Lower lobe of right lung (tissue), 2 donors: ENCODE data around the gene COPS8. TPM values are rescaled to one million over a fixed set of nuclear protein-coding genes. Genes with fewer than 3 reads are reported as not detected.

Source experiments
- ATAC-seq, 2 donors: fragments of 200-7000 bp; cut with Tn5 transposase; one replicate each; pipeline ENCODE4 v1.9.1; 2020 to 2022; ENCODE audit warnings: mild to moderate bottlenecking in 2 of 2, moderate library complexity in 2 of 2
- DNase-seq: peaks from one replicate; pipeline ENCODE4 v3.0.0-alpha.2; 2020
- H3K27ac ChIP-seq: fragments of 200-600 bp; one replicate; pipeline ENCODE4 v1.8.0; 2022
- H3K27me3 ChIP-seq: fragments of 200-600 bp; one replicate; pipeline ENCODE4 v1.8.0; 2022; ENCODE audit warnings: low read depth
- H3K36me3 ChIP-seq: fragments of 200-600 bp; one replicate; pipeline ENCODE4 v1.8.0; 2022; ENCODE audit warnings: mild to moderate bottlenecking
- H3K4me1 ChIP-seq: fragments of 200-600 bp; one replicate; pipeline ENCODE4 v1.8.0; 2022
- H3K4me3 ChIP-seq: fragments of 200-600 bp; one replicate; pipeline ENCODE4 v1.8.0; 2022; ENCODE audit warnings: mild to moderate bottlenecking
- H3K9me3 ChIP-seq: fragments of 200-600 bp; one replicate; pipeline ENCODE4 v1.8.0; 2022
- CTCF ChIP-seq: fragments of 200-600 bp; IDR thresholded peaks from one replicate; pipeline ENCODE4 v1.8.0; 2022; ENCODE audit warnings: antibody characterized with exemption, mild to moderate bottlenecking
- intact Hi-C: fragments of 100-400 bp; cut with DNase I; formaldehyde crosslinking; loops from one replicate; pipeline ENCODE4 v1.11.0; 2022
- total RNA-seq: library from RNA; stranded (reverse); fragmentation: NEBNext Ultra II Directional; extraction: Animal tissue kit (Norgen Biotek cat#: 25700); gene quantifications from one replicate; pipeline ENCODE4 v1.2.1, GENCODE V29; 2021
- donor health status: DM: no; HTN: yes; CAD: no; lungs with severe emphysema.

COPS8 gene
- total RNA-seq, 1 donor from 2014 or later = 31.8 TPM

GRCh38 chr2:237055386-237056100, 30.1 kb upstream of the COPS8 start:
- no peak for TF ChIP-seq CTCF
- DNase-seq (no peak), ATAC-seq (no peak)
- intact Hi-C loops = no loop called here
- no peaks in the 10 kb centered on the region for H3K36me3 ChIP-seq
- H3K4me3 ChIP-seq = no peak overlapping the region
- no peaks in the 10 kb centered on the region for H3K9me3 ChIP-seq
- peaks cover 3% of the 10 kb centered on the region for H3K4me1 ChIP-seq
- no peaks in the 10 kb centered on the region for H3K27me3 ChIP-seq
- H3K27ac ChIP-seq = no peak overlapping the region

GRCh38 chr2:237056287-237056875, 29.3 kb upstream of the COPS8 start:
- Histone ChIP-seq H3K4me1 (peaks cover 6% of the 10 kb centered on the region), H3K4me3 (no peak overlapping the region), H3K9me3 (no peaks in the 10 kb centered on the region), H3K27ac (no peak overlapping the region), H3K27me3 (no peaks in the 10 kb centered on the region), H3K36me3 (no peaks in the 10 kb centered on the region)
- ATAC-seq = no peak
- TF ChIP-seq CTCF = no peak
- intact Hi-C loops = no loop called here
- DNase-seq = no peak

GRCh38 chr2:237057107-237057506, 28.6 kb upstream of the COPS8 start:
- no peaks in the 10 kb centered on the region for H3K9me3 ChIP-seq
- no peak overlapping the region for H3K27ac ChIP-seq
- intact Hi-C loops = no loop called here
- no peak for DNase-seq
- no peaks in the 10 kb centered on the region for H3K27me3 ChIP-seq
- TF ChIP-seq CTCF = no peak
- no peak overlapping the region for H3K4me3 ChIP-seq
- H3K36me3 ChIP-seq = no peaks in the 10 kb centered on the region
- ATAC-seq = no peak
- peaks cover 6% of the 10 kb centered on the region for H3K4me1 ChIP-seq

GRCh38 chr2:237057893-237058300, 27.8 kb upstream of the COPS8 start:
- TF ChIP-seq CTCF = no peak
- H3K27me3 ChIP-seq = no peaks in the 10 kb centered on the region
- no peak overlapping the region for H3K27ac ChIP-seq
- no peaks in the 10 kb centered on the region for H3K9me3 ChIP-seq
- DNase-seq (no peak), ATAC-seq (no peak)
- intact Hi-C loops = no loop called here
- peaks cover 6% of the 10 kb centered on the region for H3K4me1 ChIP-seq
- H3K36me3 ChIP-seq = no peaks in the 10 kb centered on the region
- no peak overlapping the region for H3K4me3 ChIP-seq

- DNase-seq = no peak
- no peak for TF ChIP-seq CTCF
- Histone ChIP-seq H3K36me3 (no peaks in the 10 kb centered on the region), H3K27ac (no peak overlapping the region), H3K27me3 (no peaks in the 10 kb centered on the region), H3K4me3 (no peak overlapping the region), H3K4me1 (peaks cover 6% of the 10 kb centered on the region), H3K9me3 (no peaks in the 10 kb centered on the region)
- intact Hi-C loops = no loop called here
- ATAC-seq = no peak
Measured at GRCh38 chr2:237058423-237058822, 27.3 kb upstream of the COPS8 start.
